ENCODE measurements around the gene NOB1.

NOB1 gene

DNA sequence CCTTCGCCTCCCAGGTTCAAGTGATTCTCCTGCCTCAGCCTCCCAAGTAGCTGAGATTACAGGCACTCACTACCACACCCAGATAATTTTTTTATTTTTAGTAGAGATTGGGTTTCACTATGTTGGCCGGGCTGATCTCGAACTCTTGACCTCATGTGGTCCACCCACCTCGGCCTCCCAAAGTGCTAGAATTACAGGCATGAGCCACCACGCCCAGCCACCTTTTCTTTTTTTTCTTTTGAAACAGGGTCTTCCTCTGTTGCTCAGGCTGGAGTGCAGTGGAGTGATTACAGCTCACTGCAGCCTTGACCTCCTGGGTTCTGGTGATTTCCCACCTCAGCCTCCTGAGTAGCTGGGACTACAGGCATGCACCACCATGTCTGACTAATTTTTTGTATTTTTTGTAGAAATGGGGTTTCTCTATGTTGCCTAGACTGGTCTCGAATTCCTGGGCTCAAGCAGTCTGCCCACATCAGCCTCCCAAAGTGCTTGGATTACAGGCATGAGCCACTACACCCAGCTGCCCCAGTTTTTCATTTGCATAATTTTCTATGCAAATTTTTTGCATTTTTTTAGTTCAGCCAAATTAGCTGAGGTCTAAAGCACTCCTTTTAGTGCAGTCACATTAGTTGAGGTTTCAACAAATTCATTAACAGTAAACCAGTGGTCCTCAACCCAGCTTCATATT is 18.7 kb upstream of the NOB1 start:
- no peak for DNase-seq (ENCODE audit: low spot score)
- H3K4me3 ChIP-seq: no peak overlapping the region
- no peak overlapping the region for H3K27ac ChIP-seq
- TF ChIP-seq, protein P1, sequence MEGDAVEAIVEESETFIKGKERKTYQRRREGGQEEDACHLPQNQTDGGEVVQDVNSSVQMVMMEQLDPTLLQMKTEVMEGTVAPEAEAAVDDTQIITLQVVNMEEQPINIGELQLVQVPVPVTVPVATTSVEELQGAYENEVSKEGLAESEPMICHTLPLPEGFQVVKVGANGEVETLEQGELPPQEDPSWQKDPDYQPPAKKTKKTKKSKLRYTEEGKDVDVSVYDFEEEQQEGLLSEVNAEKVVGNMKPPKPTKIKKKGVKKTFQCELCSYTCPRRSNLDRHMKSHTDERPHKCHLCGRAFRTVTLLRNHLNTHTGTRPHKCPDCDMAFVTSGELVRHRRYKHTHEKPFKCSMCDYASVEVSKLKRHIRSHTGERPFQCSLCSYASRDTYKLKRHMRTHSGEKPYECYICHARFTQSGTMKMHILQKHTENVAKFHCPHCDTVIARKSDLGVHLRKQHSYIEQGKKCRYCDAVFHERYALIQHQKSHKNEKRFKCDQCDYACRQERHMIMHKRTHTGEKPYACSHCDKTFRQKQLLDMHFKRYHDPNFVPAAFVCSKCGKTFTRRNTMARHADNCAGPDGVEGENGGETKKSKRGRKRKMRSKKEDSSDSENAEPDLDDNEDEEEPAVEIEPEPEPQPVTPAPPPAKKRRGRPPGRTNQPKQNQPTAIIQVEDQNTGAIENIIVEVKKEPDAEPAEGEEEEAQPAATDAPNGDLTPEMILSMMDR (IDR thresholded peaks at IDR 0.05): no peak

DNA sequence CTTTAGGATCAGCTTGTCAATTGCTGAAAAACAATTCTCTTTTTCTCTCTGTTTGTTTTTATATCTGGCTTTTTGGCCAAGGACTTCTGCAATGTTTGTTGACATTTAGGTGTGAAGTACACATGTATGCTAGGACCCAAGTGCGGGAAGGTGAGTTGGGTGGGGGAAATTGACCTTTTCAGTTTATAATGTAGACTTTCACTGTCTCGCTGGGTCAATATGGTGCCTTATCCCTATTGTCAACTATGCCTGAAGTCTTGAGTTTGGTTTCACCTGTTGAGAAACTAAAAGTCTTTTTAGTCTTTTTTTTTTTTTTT is 16.9 kb upstream of the NOB1 start:
- no peak overlapping the region for H3K27ac ChIP-seq
- H3K4me3 ChIP-seq: no peak overlapping the region
- TF ChIP-seq, protein P1 (IDR thresholded peaks at IDR 0.05): no peak
- no peak for DNase-seq (ENCODE audit: low spot score)

DNA sequence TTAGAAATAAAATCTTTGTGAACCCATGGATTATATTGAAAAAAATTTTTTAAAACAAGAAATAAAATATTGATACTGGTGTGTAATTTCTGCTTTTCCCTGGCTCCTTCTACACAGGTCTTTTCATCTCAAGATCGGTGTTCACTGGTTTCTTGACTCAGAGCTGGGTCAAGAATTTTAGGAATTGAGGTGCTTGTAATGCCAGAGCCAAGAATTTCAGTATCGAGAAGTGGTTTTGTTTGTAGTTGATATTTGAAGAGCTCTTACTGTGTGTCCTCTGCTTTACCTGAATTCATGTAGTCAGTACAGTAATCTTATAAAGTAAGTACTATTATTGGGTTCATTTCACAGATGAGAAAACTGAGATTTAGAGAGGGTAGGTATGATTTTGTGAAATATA is 14.7 kb upstream of the NOB1 start:
- no peak overlapping the region for H3K4me3 ChIP-seq
- no peak overlapping the region for H3K27ac ChIP-seq
- TF ChIP-seq, protein P1 (IDR thresholded peaks at IDR 0.05): no peak
- DNase-seq (ENCODE audit: low spot score): no peak

DNA sequence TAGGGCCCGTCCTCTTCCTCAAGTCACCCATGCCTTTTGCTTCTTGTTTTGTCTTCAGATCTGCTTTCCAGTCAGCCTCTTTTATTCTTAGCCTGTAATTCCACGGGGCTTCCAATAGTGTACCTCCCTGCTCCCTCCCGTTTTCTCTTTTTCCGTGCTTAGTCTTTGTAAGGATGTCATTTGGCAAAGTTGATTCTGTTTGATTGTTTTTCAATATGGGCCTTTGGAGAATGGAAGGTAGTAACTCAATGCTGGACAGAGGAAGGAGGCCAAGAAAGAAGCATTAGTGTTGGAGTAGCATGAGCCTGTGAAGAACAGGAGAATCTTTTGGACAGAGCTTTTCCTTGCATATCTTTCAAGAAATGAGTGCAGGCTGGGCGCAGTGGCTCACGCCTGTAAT is 13.9 kb upstream of the NOB1 start:
- H3K4me3 ChIP-seq: no peak overlapping the region
- no peak overlapping the region for H3K27ac ChIP-seq
- no peak for DNase-seq (ENCODE audit: low spot score)
- TF ChIP-seq, protein P1 (IDR thresholded peaks at IDR 0.05): no peak

- DNase-seq (ENCODE audit: low spot score): no peak
- TF ChIP-seq, protein P1 (IDR thresholded peaks at IDR 0.05): no peak
- Histone ChIP-seq H3K27ac (no peak overlapping the region), H3K4me3 (no peak overlapping the region)
These were observed 12.9 kb upstream of the NOB1 start for GRCh38 chr16:69767459-69768229.

DNA sequence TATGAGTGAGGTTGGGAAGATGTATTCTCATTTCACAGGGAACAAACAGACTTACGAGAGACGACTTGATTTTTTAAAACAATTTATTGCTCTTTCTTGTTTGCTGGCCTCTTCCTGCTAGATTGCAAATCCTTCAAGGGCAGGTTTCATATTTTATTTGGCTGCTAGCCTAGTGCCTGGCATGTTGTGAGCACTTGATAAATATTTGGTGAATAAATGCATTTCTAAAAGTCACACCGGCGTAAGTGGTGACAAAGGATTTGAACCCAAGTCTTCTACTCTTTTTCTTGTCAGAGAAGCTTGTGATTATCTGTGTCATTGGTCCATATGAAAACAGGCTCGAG is 8.8 kb upstream of the NOB1 start:
- TF ChIP-seq, protein P1 (IDR thresholded peaks at IDR 0.05): no peak
- no peak for DNase-seq (ENCODE audit: low spot score)
- H3K4me3 ChIP-seq: peak overlapping the region; percentile 92
- peak overlapping the region in 1 of 2 donors; percentile 87 for H3K27ac ChIP-seq

Measured in coronary artery (tissue), 2 donors.